Tibial nerve (tissue), 4 donors: ENCODE results near the gene MYRF. TPM values are rescaled to one million over a fixed set of nuclear protein-coding genes. Genes with fewer than 3 reads are reported as not detected.

Experiments
- DNase-seq, 2 donors: peaks; one replicate each; pipeline ENCODE4 v3.0.0-alpha.2; 2019; ENCODE audit warnings: low spot score in 2 of 2
- H3K27ac ChIP-seq, 4 donors: fragments of 200-600 bp; sonication (generic) in 3 of 4; one replicate each; pipeline ENCODE4 v1.5.1; 2017 to 2019; ENCODE audit warnings: mild to moderate bottlenecking in 1 of 4
- H3K27me3 ChIP-seq, 2 donors: fragments of 200-600 bp; sonication (generic) in 1 of 2; one replicate each; pipeline versions ENCODE4 v1.5.1 to v1.6.0; 2017 to 2019
- H3K36me3 ChIP-seq, 3 donors: fragments of 200-600 bp; sonication (generic); one replicate each; pipeline ENCODE4 v1.5.1; 2018 to 2019
- H3K4me1 ChIP-seq, 4 donors: fragments of 200-600 bp; sonication (generic) in 3 of 4; one replicate each; pipeline ENCODE4 v1.5.1; 2017 to 2019
- H3K4me3 ChIP-seq, 4 donors: fragments of 200-600 bp; sonication (generic) in 3 of 4; one replicate each; pipeline ENCODE4 v1.5.1; 2017 to 2019; ENCODE audit warnings: mild to moderate bottlenecking in 1 of 4, moderate library complexity in 1 of 4
- H3K9me3 ChIP-seq, 4 donors: fragments of 200-600 bp; sonication (generic) in 3 of 4; one replicate each; pipeline ENCODE4 v1.5.1; 2017 to 2019
- EP300 ChIP-seq, 2 donors: sonication (generic); formaldehyde crosslinking; IDR thresholded peaks; one replicate each; pipeline ENCODE4 v1.6.1; 2017; ENCODE audit warnings: antibody characterized with exemption in 2 of 2, mild to moderate bottlenecking in 1 of 2
- POLR2A ChIP-seq, 2 donors: fragments of 450-650 bp; IDR thresholded peaks; one replicate each; pipeline ENCODE4 v1.6.1; 2017; ENCODE audit warnings: antibody characterized with exemption in 2 of 2, mild to moderate bottlenecking in 2 of 2, moderate library complexity in 2 of 2
- WGBS, 2 donors: methylation state at CpG; one replicate each; pipeline ENCODE4 v1.1.5; 2018; 5-methylcytosine and 5-hydroxymethylcytosine counted together
- total RNA-seq, 4 donors: library from RNA; depleted of rRNA; stranded (reverse); fragments of >200 nt; gene quantifications; one replicate each; pipeline ENCODE4 v1.1.0, GENCODE V29; 2016
- TF ChIP-seq, protein P1 (sequence below), 5 experiments: fragments of 200-600 bp in 3 of 5; fragments of 450-650 bp in 2 of 5; sonication (generic) in 3 of 5; IDR thresholded peaks; one replicate each; pipeline ENCODE4 v1.5.1; 2016 to 2019; ENCODE audit warnings: antibody characterized with exemption in 5 of 5, mild to moderate bottlenecking in 3 of 5, moderate library complexity in 2 of 5

MYRF gene
- total RNA-seq, 4 donors from 2014 or later = 1.0 to 7.5 (median 2.1) TPM

- Histone ChIP-seq H3K4me3 (no peak overlapping the region), H3K27me3 (no peaks in the 10 kb centered on the region), H3K36me3 (peaks cover 0 to 3% (median 0%) of the 10 kb centered on the region in 3 donors), H3K4me1 (peaks cover 0 to 27% (median 5%) of the 10 kb centered on the region in 4 donors), H3K27ac (no peak overlapping the region), H3K9me3 (no peaks in the 10 kb centered on the region)
- TF ChIP-seq, protein P1, sequence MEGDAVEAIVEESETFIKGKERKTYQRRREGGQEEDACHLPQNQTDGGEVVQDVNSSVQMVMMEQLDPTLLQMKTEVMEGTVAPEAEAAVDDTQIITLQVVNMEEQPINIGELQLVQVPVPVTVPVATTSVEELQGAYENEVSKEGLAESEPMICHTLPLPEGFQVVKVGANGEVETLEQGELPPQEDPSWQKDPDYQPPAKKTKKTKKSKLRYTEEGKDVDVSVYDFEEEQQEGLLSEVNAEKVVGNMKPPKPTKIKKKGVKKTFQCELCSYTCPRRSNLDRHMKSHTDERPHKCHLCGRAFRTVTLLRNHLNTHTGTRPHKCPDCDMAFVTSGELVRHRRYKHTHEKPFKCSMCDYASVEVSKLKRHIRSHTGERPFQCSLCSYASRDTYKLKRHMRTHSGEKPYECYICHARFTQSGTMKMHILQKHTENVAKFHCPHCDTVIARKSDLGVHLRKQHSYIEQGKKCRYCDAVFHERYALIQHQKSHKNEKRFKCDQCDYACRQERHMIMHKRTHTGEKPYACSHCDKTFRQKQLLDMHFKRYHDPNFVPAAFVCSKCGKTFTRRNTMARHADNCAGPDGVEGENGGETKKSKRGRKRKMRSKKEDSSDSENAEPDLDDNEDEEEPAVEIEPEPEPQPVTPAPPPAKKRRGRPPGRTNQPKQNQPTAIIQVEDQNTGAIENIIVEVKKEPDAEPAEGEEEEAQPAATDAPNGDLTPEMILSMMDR (IDR thresholded peaks at IDR 0.05) = no peak
- no peak for TF ChIP-seq EP300 (IDR thresholded peaks at IDR 0.05)
- TF ChIP-seq POLR2A (IDR thresholded peaks at IDR 0.05) = no peak
- DNase-seq = no peak
- WGBS, 2 donors = 71 to 83% methylated on average over 10 of the region's 10 CpGs
These were observed 20.9 kb downstream of the MYRF start for GRCh38 chr11:61773356-61773755.

DNA sequence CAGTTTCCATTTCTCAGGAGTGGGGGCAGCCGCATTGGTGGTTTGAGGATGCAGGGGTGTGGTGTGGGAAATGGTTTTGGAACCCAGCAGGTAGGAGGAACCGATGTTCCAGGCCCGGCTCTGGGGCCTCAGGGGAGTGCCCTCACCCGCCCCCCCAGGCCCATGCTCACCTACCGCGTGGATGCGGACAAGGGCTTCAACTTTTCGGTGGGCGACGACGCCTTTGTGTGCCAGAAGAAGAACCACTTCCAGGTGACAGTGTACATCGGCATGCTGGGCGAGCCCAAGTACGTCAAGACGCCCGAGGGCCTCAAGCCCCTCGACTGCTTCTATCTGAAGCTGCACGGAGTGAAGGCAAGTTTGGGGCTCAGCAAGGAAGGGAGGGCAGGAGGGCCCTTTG lies 21.4 kb downstream of the MYRF start:
- Histone ChIP-seq H3K27me3 (no peaks in the 10 kb centered on the region), H3K4me1 (peaks cover 0 to 27% (median 5%) of the 10 kb centered on the region in 4 donors), H3K4me3 (no peak overlapping the region), H3K36me3 (peaks cover 0 to 8% (median 0%) of the 10 kb centered on the region in 3 donors), H3K9me3 (no peaks in the 10 kb centered on the region), H3K27ac (no peak overlapping the region)
- no peak for DNase-seq
- TF ChIP-seq EP300 (IDR thresholded peaks at IDR 0.05) (no peak), POLR2A (IDR thresholded peaks at IDR 0.05) (no peak)
- TF ChIP-seq, protein P1 (IDR thresholded peaks at IDR 0.05) = no peak
- WGBS, 2 donors = 83 to 92% methylated on average over 18 of the region's 18 CpGs

GRCh38 chr11:61774411-61774810 lies 22.0 kb downstream of the MYRF start:
- DNase-seq = no peak
- TF ChIP-seq POLR2A (IDR thresholded peaks at IDR 0.05) (no peak), EP300 (IDR thresholded peaks at IDR 0.05) (no peak)
- TF ChIP-seq, protein P1 (IDR thresholded peaks at IDR 0.05) = no peak
- no peaks in the 10 kb centered on the region for H3K9me3 ChIP-seq
- peaks cover 0 to 23% (median 5%) of the 10 kb centered on the region in 4 donors for H3K4me1 ChIP-seq
- no peaks in the 10 kb centered on the region for H3K27me3 ChIP-seq
- no peak overlapping the region for H3K27ac ChIP-seq
- H3K36me3 ChIP-seq = peaks cover 0 to 14% (median 0%) of the 10 kb centered on the region in 3 donors
- H3K4me3 ChIP-seq = no peak overlapping the region
- WGBS, 2 donors = 82 to 83% methylated on average over 12 of the region's 12 CpGs

GRCh38 chr11:61775106-61775505 lies 22.7 kb downstream of the MYRF start:
- H3K27me3 ChIP-seq = no peaks in the 10 kb centered on the region
- H3K36me3 ChIP-seq = peaks cover 0 to 21% (median 0%) of the 10 kb centered on the region in 3 donors
- 92 to 96% methylated on average over 6 of the region's 6 CpGs for WGBS, 2 donors
- H3K27ac ChIP-seq = no peak overlapping the region
- peaks cover 0 to 19% (median 5%) of the 10 kb centered on the region in 4 donors for H3K4me1 ChIP-seq
- no peak for DNase-seq
- no peaks in the 10 kb centered on the region for H3K9me3 ChIP-seq
- TF ChIP-seq EP300 (IDR thresholded peaks at IDR 0.05) (no peak), POLR2A (IDR thresholded peaks at IDR 0.05) (no peak)
- no peak overlapping the region for H3K4me3 ChIP-seq

- peaks cover 0 to 26% (median 0%) of the 10 kb centered on the region in 3 donors for H3K36me3 ChIP-seq
- no peaks in the 10 kb centered on the region for H3K27me3 ChIP-seq
- no peak for TF ChIP-seq POLR2A (IDR thresholded peaks at IDR 0.05)
- TF ChIP-seq, protein P1 (IDR thresholded peaks at IDR 0.05) = no peak
- H3K9me3 ChIP-seq = no peaks in the 10 kb centered on the region
- 64 to 79% methylated on average over 8 to 20 of the region's 20 CpGs for WGBS, 2 donors
- no peak overlapping the region for H3K27ac ChIP-seq
- no peak overlapping the region for H3K4me3 ChIP-seq
- no peak for DNase-seq
- H3K4me1 ChIP-seq = peaks cover 0 to 19% (median 5%) of the 10 kb centered on the region in 4 donors
These were observed 23.4 kb downstream of the MYRF start for GRCh38 chr11:61775606-61776554.
